OCI-LY1 (cell line): ENCODE data around the gene UBASH3B.
A peak's percentile ranks its signal among the peaks of the same experiment; 100 is the strongest.

ENCODE experiments used
- H2AFZ ChIP-seq: fragments of 200-600 bp; sonication (generic), shearing (Covaris generic); 2 replicates; pipeline ENCODE4 v1.6.0; 2014; ENCODE audit warnings: antibody characterized with exemption, mild to moderate bottlenecking, low read length
- H3F3A ChIP-seq: fragments of 200-600 bp; sonication (generic), shearing (Covaris generic); 2 replicates; pipeline ENCODE4 v1.6.0; 2014; ENCODE audit warnings: mild to moderate bottlenecking, antibody characterized with exemption, low read length, moderate library complexity; ENCODE audit not compliant: insufficient read depth
- H3K27ac ChIP-seq: fragments of 200-600 bp; sonication (generic); 2 replicates; pipeline ENCODE4 v1.5.1; 2014; ENCODE audit warnings: low read length, mixed run types, mild to moderate bottlenecking, low read depth; ENCODE audit not compliant: poor library complexity, severe bottlenecking
- H3K27me3 ChIP-seq: fragments of 200-600 bp; sonication (generic); 2 replicates; pipeline ENCODE4 v1.6.0; 2014; ENCODE audit warnings: antibody characterized with exemption, mild to moderate bottlenecking, low read length, moderate library complexity; ENCODE audit not compliant: insufficient read depth
- H3K36me3 ChIP-seq: fragments of 200-600 bp; sonication (generic); 2 replicates; pipeline ENCODE4 v1.6.1; 2014; ENCODE audit warnings: mild to moderate bottlenecking, antibody characterized with exemption, low read length, moderate library complexity, mixed read lengths; ENCODE audit not compliant: insufficient read depth
- H3K4me1 ChIP-seq: fragments of 200-600 bp; sonication (generic); 2 replicates; pipeline ENCODE4 v1.5.1; 2014; ENCODE audit warnings: mild to moderate bottlenecking, low read length, moderate library complexity; ENCODE audit not compliant: insufficient read depth, severe bottlenecking
- H3K4me2 ChIP-seq: fragments of 200-600 bp; sonication (generic), shearing (Covaris generic); 2 replicates; pipeline ENCODE4 v1.6.1; 2014; ENCODE audit warnings: low read length
- H3K4me3 ChIP-seq: fragments of 200-600 bp; sonication (generic); 2 replicates; pipeline ENCODE4 v1.5.1; 2014; ENCODE audit warnings: low read length, low read depth, mild to moderate bottlenecking, mixed read lengths; ENCODE audit not compliant: poor library complexity, severe bottlenecking
- H3K79me2 ChIP-seq: fragments of 200-600 bp; shearing (Covaris generic); 2 replicates; pipeline ENCODE4 v1.6.1; 2016; ENCODE audit warnings: mixed run types, low read length, mixed read lengths; ENCODE audit not compliant: insufficient read depth
- H3K9ac ChIP-seq: fragments of 200-600 bp; sonication (generic), shearing (Covaris generic); 2 replicates; pipeline ENCODE4 v1.6.1; 2014; ENCODE audit warnings: mild to moderate bottlenecking, low read length, mixed read lengths
- H3K9me2 ChIP-seq: fragments of 200-600 bp; sonication (generic), shearing (Covaris generic); 2 replicates; pipeline ENCODE4 v1.6.1; 2014; ENCODE audit warnings: low read depth, mild to moderate bottlenecking, low read length, mixed read lengths
- H3K9me3 ChIP-seq: fragments of 200-600 bp; shearing (Covaris generic); 2 replicates; pipeline ENCODE4 v1.6.1; 2014; ENCODE audit warnings: low read length, mixed read lengths
- H4K20me1 ChIP-seq: fragments of 200-600 bp; sonication (generic), shearing (Covaris generic); 2 replicates; pipeline ENCODE4 v1.6.0; 2016; ENCODE audit warnings: mild to moderate bottlenecking, low read length; ENCODE audit not compliant: insufficient read depth
- CTCF ChIP-seq: fragments of 200-600 bp; sonication (generic), shearing (Covaris generic); IDR thresholded peaks from 2 replicates; pipeline ENCODE4 v1.5.1; 2017; ENCODE audit warnings: mild to moderate bottlenecking, antibody characterized with exemption, low read length, moderate library complexity, mixed read lengths
- EZH2 ChIP-seq: fragments of 200-600 bp; sonication (generic), shearing (Covaris generic); IDR thresholded peaks from 2 replicates; pipeline ENCODE4 v1.8.0; 2017; ENCODE audit warnings: borderline replicate concordance, mixed run types, mild to moderate bottlenecking, antibody characterized with exemption, low read length, moderate library complexity, mixed read lengths

Gene UBASH3B

GRCh38 chr11:122747351-122747781 is 91.8 kb downstream of the UBASH3B start:
- Histone ChIP-seq H3K9me3 (no peaks in the 10 kb centered on the region), H3F3A (no peaks in the 10 kb centered on the region), H3K4me3 (no peak overlapping the region), H3K27ac (no peak overlapping the region), H3K79me2 (no peaks in the 10 kb centered on the region), H3K4me2 (no peak overlapping the region), H2AFZ (no peak overlapping the region), H4K20me1 (no peaks in the 10 kb centered on the region), H3K36me3 (no peaks in the 10 kb centered on the region), H3K4me1 (peaks cover 53% of the 10 kb centered on the region), H3K9me2 (no peaks in the 10 kb centered on the region), H3K9ac (no peak overlapping the region), H3K27me3 (no peaks in the 10 kb centered on the region)
- no peak for TF ChIP-seq CTCF

- Histone ChIP-seq H3K36me3 (no peaks in the 10 kb centered on the region), H3K79me2 (no peaks in the 10 kb centered on the region), H3F3A (no peaks in the 10 kb centered on the region), H3K4me3 (no peak overlapping the region), H3K9me3 (no peaks in the 10 kb centered on the region), H3K27me3 (no peaks in the 10 kb centered on the region), H4K20me1 (no peaks in the 10 kb centered on the region), H3K4me1 (peaks cover 41% of the 10 kb centered on the region), H3K4me2 (peak overlapping the region; percentile 8; the same call in 1 of the 2 replicates), H3K9ac (no peak overlapping the region), H3K27ac (no peak overlapping the region), H3K9me2 (no peaks in the 10 kb centered on the region), H2AFZ (no peak overlapping the region)
- no peak for TF ChIP-seq EZH2
- no peak for TF ChIP-seq CTCF
These were observed 93.6 kb downstream of the UBASH3B start for GRCh38 chr11:122749005-122749687.

GRCh38 chr11:122750049-122750448 is 94.5 kb downstream of the UBASH3B start:
- peaks cover 40% of the 10 kb centered on the region for H3K4me1 ChIP-seq
- H2AFZ ChIP-seq, result no peak overlapping the region
- no peaks in the 10 kb centered on the region for H3K9me3 ChIP-seq
- H3K4me3 ChIP-seq, result no peak overlapping the region
- H3K9me2 ChIP-seq, result no peaks in the 10 kb centered on the region
- no peak overlapping the region for H3K9ac ChIP-seq
- H3K4me2 ChIP-seq, result no peak overlapping the region
- no peaks in the 10 kb centered on the region for H3K27me3 ChIP-seq
- H4K20me1 ChIP-seq, result no peaks in the 10 kb centered on the region
- no peak for TF ChIP-seq EZH2
- no peak for TF ChIP-seq CTCF
- H3K36me3 ChIP-seq, result no peaks in the 10 kb centered on the region
- H3F3A ChIP-seq, result no peaks in the 10 kb centered on the region
- H3K79me2 ChIP-seq, result no peaks in the 10 kb centered on the region
- no peak overlapping the region for H3K27ac ChIP-seq
